Amniotic stem cell (primary cell): ENCODE measurements around the gene CAMK2G.
A peak's percentile ranks its signal among the peaks of the same experiment; 100 is the strongest.
"Not testable (repeated sequence)": the region's sequence is repeated elsewhere in the genome, so short reads cannot be mapped to it uniquely, and the experiment has no call there.

Experiments used
- DNase-seq: peaks from one replicate; lab custom pipeline; 2025; lab: John Stamatoyannopoulos, UW

The CAMK2G gene

GRCh38 chr10:73840056-73840402, 34.3 kb downstream of the CAMK2G start:
- DNase-seq, result no peak

DNA sequence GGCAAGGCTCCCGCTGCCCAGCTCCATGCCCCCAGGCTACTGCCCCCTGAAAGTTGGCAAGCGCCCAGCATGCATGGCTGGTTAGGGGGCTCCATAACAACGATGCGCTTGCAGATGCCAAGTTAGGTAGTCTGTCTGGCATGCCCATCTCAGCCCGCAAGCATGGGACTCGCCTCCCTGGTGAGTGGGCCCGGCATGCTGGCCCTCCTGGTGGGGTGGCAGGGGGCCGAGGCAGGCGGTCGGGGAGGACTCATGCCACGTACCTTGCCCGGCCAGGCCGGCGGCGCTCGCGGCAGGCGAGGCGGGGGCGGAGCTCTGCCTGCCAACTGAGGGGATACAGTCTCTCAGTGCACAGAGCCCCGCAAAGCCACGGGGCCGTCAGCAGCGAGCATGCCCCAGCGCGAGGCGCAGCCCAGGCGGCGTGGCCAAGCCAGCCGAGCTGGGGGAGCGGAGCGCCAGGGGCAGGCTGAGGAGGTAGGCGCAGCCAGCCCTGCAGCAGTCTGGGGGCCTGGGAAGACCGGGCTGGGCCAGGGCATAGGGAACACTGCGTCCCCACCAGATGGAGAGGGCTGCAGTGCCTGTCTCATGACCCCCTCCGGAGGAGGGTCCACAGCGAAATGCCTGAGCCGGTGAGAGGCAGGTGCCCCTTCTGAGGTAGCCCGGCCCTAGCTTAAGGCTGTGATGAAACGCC, 34.9 kb downstream of the CAMK2G start:
- DNase-seq, result no peak

- no peak for DNase-seq
These were observed 35.5 kb downstream of the CAMK2G start for GRCh38 chr10:73838827-73839226.

DNA sequence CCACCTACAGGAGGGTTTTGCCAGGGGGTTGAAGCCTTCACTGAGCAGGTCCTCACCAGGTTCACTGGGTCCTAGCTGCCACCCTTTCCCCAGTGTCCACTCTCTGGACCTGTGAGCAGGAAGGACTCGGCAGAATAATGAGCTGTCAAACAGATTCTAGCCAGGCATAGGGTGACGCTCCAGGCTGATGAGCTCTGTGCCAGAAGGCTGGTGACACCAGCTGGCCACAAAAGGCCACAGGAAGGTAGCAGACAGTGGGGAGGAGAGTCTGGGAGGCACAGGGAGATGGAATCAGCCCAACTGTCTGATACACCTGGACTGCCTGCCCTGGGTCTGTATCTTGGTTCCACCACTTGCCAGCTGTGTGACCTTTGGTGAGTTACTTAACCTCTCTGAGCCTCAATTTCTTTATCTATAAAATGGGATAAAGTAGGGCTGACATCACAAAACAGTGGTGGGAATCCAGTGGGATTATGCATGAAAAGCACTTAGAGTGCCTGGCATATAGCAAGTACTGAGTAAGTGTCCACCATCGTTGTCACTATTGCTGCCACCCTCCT, 36.3 kb downstream of the CAMK2G start:
- no peak for DNase-seq

GRCh38 chr10:73837072-73837471, 37.3 kb downstream of the CAMK2G start:
- peak; percentile 65 for DNase-seq

DNA sequence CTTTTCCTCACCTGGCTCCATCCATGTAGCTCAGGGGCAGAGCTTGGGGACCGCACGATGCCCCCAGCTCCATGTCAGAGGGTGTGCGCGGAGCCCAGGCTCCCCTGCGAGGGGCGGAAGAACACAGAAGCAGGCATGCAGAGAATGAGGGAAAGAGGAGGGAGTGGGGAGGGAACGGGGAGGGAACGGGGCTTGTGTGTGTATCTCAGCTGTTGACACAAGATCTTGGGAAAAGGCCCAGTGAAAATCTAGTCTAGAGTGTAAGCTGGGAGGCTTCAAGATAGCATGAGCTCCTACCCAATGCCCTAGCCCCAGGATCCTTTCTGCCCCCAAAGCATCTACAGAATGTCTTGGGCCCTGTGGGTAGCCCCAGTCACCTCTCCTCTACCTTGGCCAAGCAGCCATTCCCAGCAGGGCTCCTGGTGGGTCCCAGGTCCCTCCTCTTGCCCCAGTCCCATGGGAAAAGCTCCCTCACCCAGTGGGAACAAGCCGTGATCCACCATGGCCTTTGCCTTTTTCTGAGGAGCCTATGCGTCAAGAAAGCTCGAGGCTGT, 37.9 kb downstream of the CAMK2G start:
- DNase-seq, result no peak

DNA sequence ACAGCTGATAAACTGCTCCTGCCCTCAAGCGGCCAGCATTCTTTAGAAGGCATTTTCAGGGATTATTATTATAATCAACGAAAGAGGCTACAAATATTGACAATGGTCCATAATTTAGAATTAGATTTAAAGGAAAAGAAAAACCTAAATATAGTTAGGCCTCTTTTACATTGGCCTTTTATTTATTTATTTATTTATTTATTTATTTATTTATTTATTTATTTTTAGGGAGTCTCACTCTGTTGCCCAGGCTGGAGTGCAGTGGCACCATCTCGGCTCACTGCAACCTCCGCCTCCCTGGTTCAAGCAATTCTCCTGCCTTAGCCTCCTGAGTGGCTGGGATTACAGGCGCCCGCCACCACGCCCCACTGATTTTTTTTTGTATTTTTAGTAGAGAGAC, 45.3 kb downstream of the CAMK2G start:
- DNase-seq, result not testable (repeated sequence)

DNA sequence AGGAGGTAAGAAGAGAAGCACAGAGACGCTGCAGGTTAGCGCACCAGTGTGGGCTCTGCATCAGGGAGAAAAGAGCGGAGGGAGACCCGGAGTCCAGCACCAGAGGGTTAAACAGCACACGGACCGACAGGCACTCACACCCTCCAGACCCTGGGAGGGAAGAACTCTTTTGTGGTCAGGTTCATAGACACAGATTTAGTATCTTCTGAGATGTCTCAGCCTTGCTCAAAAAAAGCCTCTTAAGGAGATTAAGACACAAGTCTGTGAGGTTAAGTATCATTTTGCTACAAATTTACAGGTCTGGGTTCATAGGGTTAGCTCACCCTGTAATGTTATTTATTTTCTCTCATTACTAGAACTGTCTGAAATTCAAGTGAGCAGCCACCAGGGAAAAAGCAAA, 46.2 kb downstream of the CAMK2G start:
- DNase-seq, result no peak

- no peak for DNase-seq
These were observed 46.8 kb downstream of the CAMK2G start for GRCh38 chr10:73827346-73828089.

- DNase-seq, result no peak
These were observed 50.1 kb downstream of the CAMK2G start for GRCh38 chr10:73824146-73824725.

GRCh38 chr10:73823391-73823790, 51.0 kb downstream of the CAMK2G start:
- no peak for DNase-seq

DNA sequence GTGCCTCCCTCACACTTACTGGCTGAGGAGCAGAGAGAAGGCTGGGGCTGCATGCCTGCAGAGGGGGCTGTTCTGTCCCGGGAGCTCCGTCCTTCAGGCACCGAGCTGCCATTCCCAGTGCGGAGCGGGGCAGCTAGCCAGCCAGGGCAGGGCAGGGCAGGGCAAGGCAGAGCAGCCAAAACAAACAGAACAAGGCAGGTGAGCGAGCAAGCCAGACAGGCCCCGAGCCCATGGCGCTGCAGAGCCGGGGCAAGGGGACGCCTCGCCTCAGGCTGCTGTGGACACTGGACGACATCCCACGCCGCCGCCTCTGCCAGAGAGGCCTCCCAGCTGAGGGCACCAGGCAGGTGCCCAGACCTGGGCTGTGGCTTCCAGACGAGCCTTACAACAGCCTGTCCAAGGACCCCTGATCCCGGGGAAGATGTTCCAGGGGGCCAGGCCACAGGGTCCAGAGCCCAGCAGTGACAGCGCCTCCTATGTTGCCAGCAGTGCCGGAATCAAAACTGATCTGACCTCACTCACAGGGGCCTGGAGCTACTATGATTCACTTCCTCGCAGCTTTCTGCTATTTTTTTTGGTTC, 54.8 kb downstream of the CAMK2G start:
- no peak for DNase-seq

- DNase-seq, result no peak
These were observed 55.3 kb downstream of the CAMK2G start for GRCh38 chr10:73819081-73819480.

DNA sequence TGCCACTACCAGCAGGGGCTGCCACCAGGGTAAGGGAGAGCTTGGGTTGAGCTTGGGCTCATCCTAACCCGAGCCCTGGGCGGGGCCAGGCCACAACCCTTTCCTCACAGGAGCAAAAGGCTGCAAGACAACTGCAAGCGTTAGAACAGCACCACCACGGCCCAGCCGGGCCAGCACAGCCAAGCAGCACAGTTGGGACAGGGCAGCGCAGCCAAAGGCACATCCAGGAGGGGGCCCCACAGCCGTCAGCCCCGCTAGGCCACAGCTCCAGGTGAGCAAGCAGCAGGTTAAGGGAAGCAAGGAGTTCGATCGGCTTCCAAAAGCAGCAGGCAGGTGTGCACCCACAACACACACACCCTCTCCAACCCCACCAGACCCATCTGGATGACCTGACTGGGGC, 56.0 kb downstream of the CAMK2G start:
- no peak for DNase-seq

DNA sequence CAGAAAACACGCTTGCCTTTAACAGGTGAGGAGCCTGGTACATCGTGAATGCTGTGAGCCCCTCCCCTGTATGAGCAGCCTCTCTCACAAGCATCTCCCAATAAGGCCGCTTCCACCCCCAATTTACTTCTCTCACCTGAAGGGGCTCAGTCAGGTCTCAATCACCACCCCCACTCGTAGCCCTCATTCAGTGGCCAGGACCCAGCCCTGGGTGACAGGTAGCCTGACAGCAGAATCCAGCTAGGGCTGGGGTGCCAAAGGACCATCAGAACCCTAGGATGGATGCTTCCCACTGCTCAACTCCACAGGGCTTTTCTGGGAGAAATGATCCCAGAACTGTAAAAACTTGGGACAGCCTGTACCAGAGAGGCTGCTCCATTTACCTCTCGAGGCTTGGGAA, 56.5 kb downstream of the CAMK2G start:
- DNase-seq, result no peak

- no peak for DNase-seq
These were observed 57.2 kb downstream of the CAMK2G start for GRCh38 chr10:73816917-73817729.

GRCh38 chr10:73815719-73816030, 58.7 kb downstream of the CAMK2G start:
- no peak for DNase-seq

DNA sequence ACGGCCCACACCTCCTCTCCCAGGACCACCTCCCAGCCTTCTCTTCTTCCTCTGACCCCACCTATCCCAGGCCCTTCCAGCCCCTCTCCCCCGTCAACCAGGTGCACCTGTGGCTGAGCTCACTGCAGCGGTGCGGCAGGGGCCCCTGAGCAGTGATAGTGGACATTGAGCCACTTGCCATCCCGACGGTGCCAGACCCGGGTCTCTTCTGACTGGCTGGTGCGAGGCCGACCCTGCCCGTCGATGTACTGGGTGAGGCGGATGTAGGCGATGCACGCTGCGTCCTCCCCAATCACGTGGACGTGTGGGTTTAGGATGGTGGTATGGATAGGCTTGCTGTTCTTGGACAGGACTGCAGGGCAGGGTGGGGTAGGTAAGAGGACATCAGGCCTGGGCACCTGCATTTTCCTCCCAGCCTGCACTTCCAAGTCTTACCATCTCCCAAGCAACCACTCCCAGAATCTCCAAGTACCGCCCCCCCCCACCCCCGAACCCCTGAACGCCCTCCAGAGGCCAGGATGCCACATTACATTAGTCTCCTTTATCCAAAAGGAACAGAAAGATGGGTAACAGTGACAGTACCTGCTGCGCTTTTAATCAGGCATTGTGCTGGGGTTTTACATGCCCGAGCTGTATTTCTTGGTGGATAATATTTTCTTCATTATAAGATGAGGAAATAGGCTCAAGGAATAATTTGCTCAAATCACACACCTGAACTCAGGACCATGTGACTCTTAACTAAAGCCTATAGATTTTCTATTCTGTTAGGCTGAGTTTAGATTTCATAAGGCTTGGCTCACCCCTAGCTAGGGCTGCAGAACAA, 59.2 kb downstream of the CAMK2G start:
- DNase-seq, result no peak

GRCh38 chr10:73814276-73814895, 60.0 kb downstream of the CAMK2G start:
- DNase-seq, result no peak

- DNase-seq, result no peak
These were observed 61.0 kb downstream of the CAMK2G start for GRCh38 chr10:73813333-73813732.
